ENCODE results near the gene SAMD4B.

SAMD4B gene

GRCh38 chr19:39347332-39348164 lies 5.3 kb downstream of the SAMD4B start:
- DNase-seq (ENCODE audit: low read depth in 1 of 2, low spot score in 1 of 2) = no peak
- TF ChIP-seq REST (IDR thresholded peaks at IDR 0.05; ENCODE audit: insufficient replicate concordance, low read depth) (no peak), POLR2AphosphoS5 (IDR thresholded peaks at IDR 0.05; ENCODE audit: low read depth) (no peak), CTCF (IDR thresholded peaks at IDR 0.05; ENCODE audit: insufficient read depth, low read length) (no peak), SPI1 (IDR thresholded peaks at IDR 0.05; ENCODE audit: borderline replicate concordance, low read depth) (no peak), GABPA (IDR thresholded peaks at IDR 0.05; ENCODE audit: low read depth) (no peak)
- H3K27ac ChIP-seq (replicated peaks) = no peak overlapping the region
- H3K4me3 ChIP-seq (replicated peaks; ENCODE audit: insufficient read depth, low read length) = no peak overlapping the region
- H3K27me3 ChIP-seq (ENCODE audit: insufficient read depth, poor library complexity, severe bottlenecking) = no peaks in the 10 kb centered on the region

GRCh38 chr19:39349326-39349725 lies 7.1 kb downstream of the SAMD4B start:
- Histone ChIP-seq H3K4me3 (replicated peaks; ENCODE audit: insufficient read depth, low read length) (no peak overlapping the region), H3K27ac (replicated peaks) (no peak overlapping the region), H3K27me3 (ENCODE audit: insufficient read depth, poor library complexity, severe bottlenecking) (no peaks in the 10 kb centered on the region)
- TF ChIP-seq SPI1 (IDR thresholded peaks at IDR 0.05; ENCODE audit: borderline replicate concordance, low read depth) = no peak
- DNase-seq (ENCODE audit: low read depth in 1 of 2, low spot score in 1 of 2) = no peak

- no peak overlapping the region for H3K4me3 ChIP-seq (replicated peaks; ENCODE audit: insufficient read depth, low read length)
- TF ChIP-seq SPI1 (IDR thresholded peaks at IDR 0.05; ENCODE audit: borderline replicate concordance, low read depth) = no peak
- TF ChIP-seq CTCF (IDR thresholded peaks at IDR 0.05; ENCODE audit: insufficient read depth, low read length) = no peak
- no peak for TF ChIP-seq REST (IDR thresholded peaks at IDR 0.05; ENCODE audit: insufficient replicate concordance, low read depth)
- no peak for TF ChIP-seq GABPA (IDR thresholded peaks at IDR 0.05; ENCODE audit: low read depth)
- no peak for TF ChIP-seq POLR2AphosphoS5 (IDR thresholded peaks at IDR 0.05; ENCODE audit: low read depth)
- no peak for DNase-seq (ENCODE audit: low read depth in 1 of 2, low spot score in 1 of 2)
- H3K27me3 ChIP-seq (ENCODE audit: insufficient read depth, poor library complexity, severe bottlenecking) = no peaks in the 10 kb centered on the region
- H3K27ac ChIP-seq (replicated peaks) = no peak overlapping the region
Observed at GRCh38 chr19:39350156-39350555, 7.9 kb downstream of the SAMD4B start.

- DNase-seq (ENCODE audit: low read depth in 1 of 2, low spot score in 1 of 2) = no peak
- H3K4me3 ChIP-seq (replicated peaks; ENCODE audit: insufficient read depth, low read length) = no peak overlapping the region
- H3K27ac ChIP-seq (replicated peaks) = no peak overlapping the region
- no peaks in the 10 kb centered on the region for H3K27me3 ChIP-seq (ENCODE audit: insufficient read depth, poor library complexity, severe bottlenecking)
- TF ChIP-seq GABPA (IDR thresholded peaks at IDR 0.05; ENCODE audit: low read depth) = no peak
- TF ChIP-seq SPI1 (IDR thresholded peaks at IDR 0.05; ENCODE audit: borderline replicate concordance, low read depth) = no peak
- no peak for TF ChIP-seq REST (IDR thresholded peaks at IDR 0.05; ENCODE audit: insufficient replicate concordance, low read depth)
- TF ChIP-seq CTCF (IDR thresholded peaks at IDR 0.05; ENCODE audit: insufficient read depth, low read length) = no peak
- TF ChIP-seq POLR2AphosphoS5 (IDR thresholded peaks at IDR 0.05; ENCODE audit: low read depth) = no peak
Observed at GRCh38 chr19:39351537-39352064, 9.4 kb downstream of the SAMD4B start.

Data from HL-60 (cell line).